IPS-18a (cell line): ENCODE data around the gene GSTM1.

Source experiments
- H3K27ac ChIP-seq: one replicate; pipeline ENCODE4 v1.5.1; 2013; ENCODE audit warnings: low read length
- H3K27me3 ChIP-seq: one replicate; pipeline ENCODE4 v1.6.1; 2013; ENCODE audit warnings: mild to moderate bottlenecking, low read length; ENCODE audit not compliant: control insufficient read depth, insufficient read depth
- H3K36me3 ChIP-seq: one replicate; pipeline ENCODE4 v1.6.1; 2013; ENCODE audit warnings: low read depth, low read length; ENCODE audit not compliant: control insufficient read depth
- H3K4me1 ChIP-seq: one replicate; pipeline ENCODE4 v1.6.1; 2013; ENCODE audit warnings: low read depth, low read length; ENCODE audit not compliant: control insufficient read depth
- H3K4me3 ChIP-seq: one replicate; pipeline ENCODE4 v1.5.1; 2013; ENCODE audit warnings: low read length
- H3K9ac ChIP-seq: one replicate; pipeline ENCODE4 v1.6.1; 2013; ENCODE audit warnings: mild to moderate bottlenecking, low read length, moderate library complexity
- H3K9me3 ChIP-seq: one replicate; pipeline ENCODE4 v1.6.1; 2013; ENCODE audit warnings: low read depth, low read length; ENCODE audit not compliant: control insufficient read depth

GSTM1 gene

DNA sequence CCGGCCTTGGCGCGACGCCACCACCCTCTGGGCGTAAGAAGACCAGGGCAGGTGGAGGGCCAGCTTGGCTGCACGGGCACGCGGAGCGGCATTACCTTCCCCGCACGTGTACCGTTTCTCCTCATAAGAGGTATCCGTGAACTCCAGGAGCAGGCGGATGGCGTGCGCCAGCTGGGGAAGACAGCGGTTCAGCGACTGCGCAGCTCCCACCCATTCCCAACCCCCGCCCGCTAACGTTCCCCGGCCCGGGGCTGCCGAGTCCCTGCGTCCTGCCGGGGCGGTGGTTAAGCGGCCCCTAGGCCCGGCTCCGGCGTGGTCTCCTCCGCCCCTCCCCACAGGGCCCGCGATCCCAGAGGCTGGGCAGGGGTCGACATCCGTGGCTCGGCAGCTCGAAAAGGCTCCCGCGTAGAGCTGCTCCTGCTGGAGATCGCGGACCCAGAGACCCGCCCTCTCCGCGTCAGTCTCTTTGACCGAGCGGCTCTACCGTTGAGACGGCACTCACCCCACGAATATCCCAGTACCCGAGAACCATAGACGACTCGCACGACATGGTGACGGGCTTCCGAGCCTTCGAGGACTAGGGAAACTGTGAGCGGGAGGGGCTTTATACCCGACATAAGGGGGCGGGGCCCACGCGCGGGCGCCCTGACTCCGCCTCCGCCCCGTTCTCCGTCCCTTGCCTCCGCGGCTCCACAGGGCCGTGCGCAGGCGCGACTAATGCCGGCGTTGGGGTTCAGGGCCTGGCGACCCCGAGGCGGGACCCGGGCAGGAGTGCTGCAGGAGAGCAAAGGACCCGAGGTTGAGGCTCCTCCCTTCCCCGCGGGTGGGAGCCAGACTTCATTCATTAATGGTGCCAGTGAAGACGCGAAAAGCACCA is 52.4 kb downstream of the GSTM1 start:
- Histone ChIP-seq H3K4me1 (no peaks in the 10 kb centered on the region), H3K36me3 (no peaks in the 10 kb centered on the region), H3K9me3 (no peaks in the 10 kb centered on the region), H3K4me3 (peak overlapping the region; percentile 65), H3K27me3 (peaks cover 55% of the 10 kb centered on the region), H3K27ac (no peak overlapping the region), H3K9ac (peak overlapping the region; percentile 33)

DNA sequence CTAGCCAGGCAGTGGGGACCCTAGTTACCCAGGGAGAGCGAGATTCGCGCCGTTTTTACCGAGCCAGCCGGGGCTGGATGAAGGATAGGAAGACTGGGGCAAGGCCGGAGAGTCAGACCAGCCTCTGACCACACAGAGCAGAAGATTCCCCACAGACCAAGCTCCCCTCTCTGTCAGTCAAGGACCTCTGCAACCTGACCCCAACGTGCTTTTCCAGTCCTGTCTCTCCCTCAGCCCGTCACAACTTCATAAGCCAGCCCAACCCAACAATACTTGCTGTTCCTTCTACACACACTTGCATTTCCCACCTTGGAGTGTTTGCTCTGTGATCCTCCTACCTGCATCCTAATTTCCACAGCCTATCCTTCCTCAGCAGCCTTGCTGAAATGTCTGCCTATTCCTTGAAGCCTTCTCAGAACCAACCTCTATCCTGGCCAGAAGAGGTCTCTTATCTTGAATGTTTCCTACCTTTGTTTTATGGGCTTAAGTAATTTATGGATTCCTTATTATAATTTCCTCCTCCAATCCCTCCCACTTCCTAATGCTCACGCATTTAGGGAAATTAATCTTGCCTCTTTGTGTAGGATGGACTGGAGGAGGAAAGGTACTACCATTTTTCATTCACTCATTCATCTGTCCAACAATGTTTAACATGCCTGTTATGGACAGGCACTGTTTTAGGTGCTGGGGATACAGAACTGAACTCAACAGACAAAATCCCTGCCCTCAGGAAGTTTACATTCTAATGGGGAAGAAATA is 53.2 kb downstream of the GSTM1 start, which contains the start of gene GSTM3:
TSS of gene GSTM3 (minus strand) at position 424 of the 759 bp plus-strand sequence. CDS start 751 bp downstream, outside the sequence.
- Histone ChIP-seq H3K9me3 (no peaks in the 10 kb centered on the region), H3K4me3 (peak within 1 kb of the TSS; percentile 65), H3K4me1 (no peaks in the 10 kb centered on the region), H3K9ac (peak within 1 kb of the TSS; percentile 33), H3K27ac (no peak within 1 kb of the TSS), H3K27me3 (peaks cover 55% of the 10 kb centered on the region), H3K36me3 (no peaks in the 10 kb centered on the region)
